ENCODE data around the gene SHISA9.
"Not testable (repeated sequence)": the region's sequence is repeated elsewhere in the genome, so short reads cannot be mapped to it uniquely, and the experiment has no call there.

Gene SHISA9

DNA sequence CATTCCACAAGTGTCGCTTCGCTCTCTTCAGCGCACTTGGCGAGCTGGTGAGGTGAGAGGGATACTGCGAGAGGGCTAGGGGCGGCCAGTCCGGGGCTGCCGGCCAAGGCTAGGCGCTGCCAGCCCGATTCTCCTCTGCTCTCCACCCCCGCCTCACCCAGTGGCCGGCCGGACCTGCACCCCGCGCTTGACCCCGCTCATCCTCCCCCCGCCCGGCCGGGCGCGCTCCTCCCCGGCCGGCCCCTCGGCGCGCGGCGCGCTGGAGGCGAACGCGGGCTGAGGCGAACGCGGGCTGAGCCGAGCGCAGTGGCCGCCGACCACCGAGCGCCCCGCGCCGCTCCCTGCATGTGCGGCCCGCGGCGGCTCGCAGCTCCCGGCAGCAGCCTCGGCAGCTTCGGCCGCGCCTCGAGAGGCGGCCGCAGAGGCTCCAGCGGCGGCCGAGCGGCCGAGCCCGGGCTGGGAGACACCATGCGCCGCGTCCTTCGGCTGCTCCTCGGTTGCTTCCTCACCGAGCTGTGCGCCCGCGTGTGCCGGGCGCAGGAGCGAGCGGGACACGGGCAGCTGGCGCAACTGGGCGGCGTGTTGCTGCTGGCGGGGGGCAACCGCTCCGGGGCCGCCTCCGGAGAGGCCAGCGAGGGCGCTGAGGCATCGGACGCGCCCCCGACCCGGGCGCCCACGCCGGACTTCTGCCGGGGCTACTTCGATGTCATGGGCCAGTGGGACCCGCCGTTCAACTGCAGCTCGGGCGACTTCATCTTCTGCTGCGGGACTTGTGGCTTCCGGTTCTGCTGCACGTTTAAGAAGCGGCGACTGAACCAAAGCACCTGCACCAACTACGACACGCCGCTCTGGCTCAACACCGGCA lies at the start of gene SHISA9:
TSS of gene SHISA9 (plus strand) at position 2 of the 865 bp plus-strand sequence.
- DNase-seq = no peak

- DNase-seq = no peak
Measured at GRCh38 chr16:12853972-12854371, 47.4 kb upstream of the SHISA9 start.

- DNase-seq = not testable (repeated sequence)
Measured at GRCh38 chr16:12857435-12857834, 44.0 kb upstream of the SHISA9 start.

DNA sequence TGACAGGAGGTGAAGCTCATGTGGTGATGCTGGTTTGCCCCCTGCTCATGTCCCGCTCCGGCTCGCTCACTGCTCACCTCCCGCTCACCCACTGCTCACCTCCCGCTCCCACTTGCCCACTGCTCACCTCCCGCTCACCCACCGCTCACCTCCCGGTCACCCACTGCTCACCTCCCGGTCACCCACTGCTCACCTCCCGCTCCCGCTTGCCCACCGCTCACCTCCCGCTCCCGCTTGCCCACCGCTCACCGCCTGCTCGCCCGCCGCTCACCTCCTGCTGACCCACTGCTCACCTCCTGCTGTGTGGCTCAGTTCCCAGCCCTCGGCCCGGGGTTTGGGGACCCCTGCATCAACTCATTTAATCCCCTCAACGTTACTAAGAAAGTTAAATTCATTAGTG lies 39.1 kb upstream of the SHISA9 start:
- DNase-seq = no peak

DNA sequence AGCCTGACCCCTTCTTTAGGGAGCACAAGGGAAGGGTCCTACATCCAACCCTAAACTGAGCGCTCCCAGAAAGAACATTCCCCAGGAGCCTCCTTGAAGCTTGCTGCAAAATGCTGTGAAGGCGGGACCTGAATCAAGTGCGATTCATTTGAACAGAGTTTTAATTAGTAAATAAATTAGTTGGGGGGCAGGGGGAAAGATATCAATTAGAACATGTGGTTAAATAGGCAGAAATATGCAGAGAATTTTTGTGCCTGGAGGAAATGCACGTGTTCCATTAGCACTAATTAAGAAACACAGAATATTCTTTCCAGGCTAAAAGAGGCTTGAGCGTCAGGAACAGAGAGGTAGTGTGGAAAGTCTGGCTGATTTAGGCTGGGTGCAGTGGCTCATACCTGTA lies 38.5 kb upstream of the SHISA9 start:
- DNase-seq = no peak

DNA sequence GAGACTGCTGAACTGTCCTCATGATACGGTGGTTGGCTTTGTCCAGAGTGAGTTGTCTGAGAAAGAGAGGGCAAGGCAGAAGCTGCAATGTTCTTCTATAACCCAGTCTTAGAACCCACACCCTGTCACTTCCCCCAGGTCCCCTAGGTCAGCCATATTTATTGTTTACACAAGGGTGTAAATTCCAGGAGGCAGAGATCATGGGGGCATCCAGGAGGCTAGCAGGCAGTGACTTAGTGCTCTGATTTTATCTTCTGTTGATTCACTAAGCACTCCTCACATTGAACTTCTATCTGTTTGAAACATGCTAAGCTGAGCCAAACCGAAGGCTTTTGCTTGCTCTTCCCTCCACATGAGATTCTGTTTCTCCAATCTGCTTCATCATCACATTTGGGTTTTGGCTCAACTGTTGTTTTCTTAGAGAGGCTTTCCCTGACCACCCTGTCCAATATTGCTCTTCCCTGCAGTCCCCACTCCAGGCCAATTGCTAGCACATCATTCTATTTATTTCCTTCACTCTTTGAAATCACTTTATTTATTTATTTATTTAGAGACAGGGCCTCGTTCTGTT lies 34.3 kb upstream of the SHISA9 start:
- DNase-seq = no peak

- DNase-seq = peak; percentile 89
Measured at GRCh38 chr16:12868169-12868568, 33.2 kb upstream of the SHISA9 start.

DNA sequence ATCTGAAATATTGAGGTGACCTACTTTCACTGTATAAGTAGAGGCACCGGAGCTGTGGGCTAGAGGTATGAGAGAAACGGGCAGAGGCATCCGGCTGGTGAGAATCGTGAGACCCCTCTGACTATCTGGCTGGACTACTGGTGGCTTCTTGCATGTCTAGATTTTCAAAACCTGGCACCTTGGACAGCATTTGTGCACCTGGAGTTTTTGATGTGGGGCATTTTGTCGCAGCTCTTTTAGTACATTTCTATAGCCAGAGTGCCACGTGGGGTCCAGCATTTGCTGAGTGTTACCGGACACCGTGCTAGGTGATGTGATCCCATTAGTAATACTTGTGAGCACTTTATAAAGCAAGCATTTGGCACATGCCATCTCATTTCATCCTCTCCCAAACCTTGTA lies 32.6 kb upstream of the SHISA9 start:
- DNase-seq = peak; percentile 79

DNA sequence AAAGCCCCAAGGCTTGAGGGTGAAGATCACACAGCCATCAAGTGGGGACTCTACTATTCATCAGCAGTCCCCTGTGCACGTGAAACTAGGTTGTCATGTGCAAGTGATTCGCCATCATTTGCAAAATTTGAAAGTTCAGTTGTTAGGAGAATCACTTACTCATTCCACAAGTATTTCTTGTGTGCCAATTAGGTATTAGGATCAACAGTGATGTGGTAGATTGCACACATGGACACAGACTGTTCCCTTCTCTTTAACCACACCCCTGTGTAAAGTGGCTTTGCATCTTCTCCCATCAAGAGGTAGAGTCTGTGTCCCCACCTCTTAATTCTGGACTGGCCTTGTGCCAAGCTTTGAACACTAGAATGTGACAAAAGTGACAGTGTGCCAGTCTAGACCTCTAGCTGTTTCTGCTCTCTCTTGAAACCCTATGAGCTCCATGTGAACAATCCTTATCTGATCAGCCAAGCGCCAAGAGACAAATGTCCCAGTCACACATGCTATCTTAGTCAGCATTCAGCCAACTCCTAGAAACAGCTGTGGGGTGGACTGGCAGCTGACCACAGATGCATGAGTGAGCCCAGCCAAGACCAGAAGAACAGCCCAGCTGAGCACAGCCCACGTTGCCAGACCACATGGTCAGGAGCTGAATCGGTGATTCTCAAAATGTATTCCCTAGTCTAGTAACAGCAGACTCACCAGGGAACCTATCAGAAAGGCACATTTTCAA lies 31.5 kb upstream of the SHISA9 start:
- DNase-seq = no peak

DNA sequence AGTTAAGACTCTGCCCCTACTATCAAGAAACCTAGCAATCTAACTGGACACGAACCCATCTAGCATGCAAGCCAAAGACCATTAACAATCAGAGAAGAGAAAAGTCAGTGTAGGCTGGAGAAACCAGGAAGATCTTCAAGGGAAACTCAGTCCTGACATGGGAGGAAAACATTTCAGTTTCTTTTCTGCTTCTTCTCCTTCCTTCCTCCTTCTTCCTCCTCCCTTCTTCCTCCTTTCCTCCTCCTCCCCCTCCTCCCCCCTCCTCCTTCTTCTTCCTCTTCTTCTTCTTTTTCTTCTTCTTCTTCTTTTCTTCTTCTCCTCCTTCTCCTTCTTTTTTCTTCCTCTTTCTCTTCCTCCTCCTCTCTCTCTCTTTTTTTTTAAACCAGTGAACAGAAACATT lies 29.6 kb upstream of the SHISA9 start:
- no peak for DNase-seq

DNA sequence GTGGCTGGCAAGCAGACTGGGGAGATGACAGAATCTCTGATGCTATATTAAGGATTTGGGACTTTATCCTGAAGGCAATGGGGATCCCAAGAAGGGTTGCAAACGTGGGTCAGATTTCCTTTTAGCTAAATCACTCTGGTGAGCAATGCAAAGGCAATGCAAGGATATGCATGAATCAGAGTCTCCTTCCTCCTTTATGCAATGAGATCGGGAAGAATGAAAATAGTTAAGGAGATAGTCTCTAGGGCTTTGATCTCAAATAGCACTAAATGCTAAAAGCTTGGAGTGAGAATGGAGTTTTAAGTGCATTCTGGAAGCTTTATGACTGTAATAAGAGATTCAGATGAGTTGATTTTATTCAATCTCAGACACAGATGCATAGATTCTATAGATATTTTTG lies 27.2 kb upstream of the SHISA9 start:
- DNase-seq = peak; percentile 16

DNA sequence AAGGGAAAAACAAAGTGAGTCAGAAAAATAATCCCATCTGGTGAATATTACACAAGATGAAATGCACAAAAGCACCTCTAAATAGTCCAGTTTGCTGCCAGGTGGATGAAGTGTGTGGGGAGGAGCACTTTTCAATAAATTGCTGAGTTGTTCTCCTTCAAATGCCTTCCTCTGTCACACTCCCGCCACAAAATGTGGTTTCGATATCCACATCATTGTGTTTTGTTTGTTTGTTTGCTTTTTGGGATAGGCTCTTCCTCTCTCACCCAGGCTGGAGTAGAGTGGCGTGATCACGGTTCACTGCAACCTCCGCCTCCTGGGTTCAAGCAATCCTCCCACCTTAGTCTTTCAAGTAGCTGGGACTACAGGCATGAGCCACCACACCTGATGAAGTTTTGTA lies 24.6 kb upstream of the SHISA9 start:
- peak; percentile 86 for DNase-seq

- DNase-seq = no peak
Measured at GRCh38 chr16:12878973-12879372, 22.4 kb upstream of the SHISA9 start.

GRCh38 chr16:12879812-12880211 lies 21.6 kb upstream of the SHISA9 start:
- DNase-seq = no peak

GRCh38 chr16:12881182-12881581 lies 20.2 kb upstream of the SHISA9 start:
- DNase-seq = no peak

DNA sequence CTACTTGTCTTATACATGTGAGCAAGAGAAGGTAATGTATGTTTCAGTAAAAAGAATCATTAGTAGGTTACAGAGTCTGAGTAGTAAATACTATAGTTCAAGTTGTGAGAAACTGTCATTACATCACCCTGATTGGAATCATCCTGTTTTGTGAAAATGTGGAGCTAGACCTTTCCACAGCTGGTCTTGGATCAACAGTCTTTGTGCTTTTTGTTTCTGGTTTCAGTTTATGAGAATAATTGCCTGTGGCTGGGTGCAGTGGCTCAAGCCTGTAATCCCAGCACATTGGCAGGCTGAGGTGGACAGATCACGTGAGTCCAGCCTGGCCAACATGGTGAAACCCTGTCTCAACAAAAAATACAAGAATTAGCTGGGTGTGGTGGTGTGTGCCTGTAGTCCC lies 19.7 kb upstream of the SHISA9 start:
- no peak for DNase-seq

DNA sequence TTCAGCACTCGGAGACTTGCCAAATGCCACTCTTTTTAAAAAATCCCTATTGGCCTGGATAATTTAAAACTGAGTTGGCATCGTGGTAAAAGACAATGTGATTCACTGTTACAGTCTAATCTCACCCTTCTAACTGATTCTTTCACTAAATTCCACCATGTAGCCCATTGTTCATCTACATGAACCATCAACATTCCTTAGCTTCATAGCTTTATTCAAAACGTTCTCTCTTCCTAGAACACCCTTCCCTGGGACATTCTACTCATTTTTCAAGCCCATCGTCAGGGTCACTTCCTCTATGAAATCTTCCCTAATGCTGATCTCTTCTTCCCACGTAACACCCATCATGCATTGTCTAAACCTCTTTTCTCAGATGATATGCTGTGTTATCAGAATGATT lies 15.7 kb upstream of the SHISA9 start:
- no peak for DNase-seq

DNA sequence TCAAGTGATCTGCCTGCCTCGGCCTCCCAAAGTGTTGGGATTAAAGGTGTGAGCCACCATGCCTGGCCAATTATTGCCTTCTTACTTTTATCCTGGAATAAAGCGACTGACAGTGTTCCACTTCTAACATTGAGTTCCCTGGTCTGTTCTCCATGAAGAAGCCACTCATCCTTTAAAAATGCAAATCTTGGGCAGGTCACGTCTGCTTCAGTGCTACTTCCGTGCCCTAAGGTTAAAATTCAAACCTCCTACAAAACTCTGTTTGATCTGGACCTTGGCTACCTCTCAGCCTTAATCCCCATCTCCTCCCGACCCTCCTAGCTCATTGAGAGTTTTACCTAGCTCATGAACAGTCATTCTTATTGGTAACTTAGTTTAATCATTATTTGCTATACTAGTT lies 9.6 kb upstream of the SHISA9 start:
- DNase-seq = no peak

- DNase-seq = no peak
Measured at GRCh38 chr16:12893050-12893750, 8.2 kb upstream of the SHISA9 start.

GRCh38 chr16:12896562-12896961 lies 4.8 kb upstream of the SHISA9 start:
- no peak for DNase-seq

GRCh38 chr16:12898551-12898950 lies 2.8 kb upstream of the SHISA9 start:
- peak; percentile 65 for DNase-seq

DNA sequence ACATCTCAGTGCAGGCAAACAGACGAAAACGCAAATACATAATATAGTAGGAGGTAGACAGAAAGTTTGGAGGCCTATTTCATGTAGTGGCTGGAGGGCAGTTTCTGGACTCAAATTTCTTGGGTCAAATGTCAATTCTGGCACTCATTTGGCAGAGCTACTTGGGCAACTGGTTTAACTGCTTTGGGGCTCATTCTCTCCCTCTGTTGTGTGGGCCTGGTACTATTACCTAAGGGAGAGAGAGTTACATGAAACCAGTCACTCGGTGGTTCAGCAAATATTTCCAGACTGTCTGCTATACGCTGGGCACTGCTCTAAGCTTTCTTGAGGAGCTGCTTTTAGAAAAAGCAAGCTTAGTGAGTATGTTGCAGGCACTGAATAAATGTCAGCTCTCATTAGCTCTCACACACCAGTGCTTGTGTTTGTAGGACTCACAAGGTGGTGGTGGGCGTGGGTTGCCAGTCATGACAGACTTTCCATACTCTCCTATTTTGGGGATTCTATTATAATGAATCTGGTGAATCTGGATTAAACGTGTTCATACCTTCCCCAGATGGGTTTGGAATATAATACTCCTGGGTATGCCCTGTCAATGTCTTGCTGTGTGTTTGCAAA lies 1.8 kb upstream of the SHISA9 start:
- no peak for DNase-seq

DNA sequence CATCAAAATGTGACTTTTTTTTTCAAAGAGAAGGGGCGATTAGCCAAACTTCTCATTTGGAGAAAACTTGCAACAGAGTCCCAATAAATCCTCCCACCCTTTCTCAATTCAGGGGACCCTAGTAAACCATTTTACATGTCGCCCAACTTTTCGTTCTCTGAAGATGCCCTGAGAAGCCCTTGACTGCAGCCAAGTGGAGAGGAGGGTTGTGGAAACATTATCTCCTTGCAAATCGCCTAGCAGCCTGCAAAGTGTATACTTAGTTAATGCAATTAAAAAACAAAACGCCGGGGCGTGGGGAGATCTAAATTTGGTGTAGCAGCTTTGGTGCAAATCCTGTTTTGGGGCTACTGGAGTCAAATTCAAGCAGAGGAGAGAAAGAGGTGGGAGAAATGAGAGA lies 1.2 kb upstream of the SHISA9 start:
- peak; percentile 32 for DNase-seq
